HCT116 (cell line): Measurements from ENCODE around the gene RPL21. TPM values are rescaled to one million over a fixed set of nuclear protein-coding genes. Genes with fewer than 3 reads are reported as not detected.

Experiments used
- ATAC-seq: fragments of 200-7000 bp; cut with Tn5 transposase; 2 replicates; pipeline ENCODE4 v1.9.1; 2020; ENCODE audit warnings: mild to moderate bottlenecking, moderate library complexity
- BruUV-seq: library from RNA; stranded (reverse); fragments of 400-500 nt; replicated peaks from 2 replicates; lab custom pipeline; 2021; lab: Mats Ljungman, UMichigan
- CTCF ChIA-PET: fragments of 300-600 bp; sonication (Branson Sonifier 250); formaldehyde crosslinking; loops from one replicate; lab custom pipeline; 2021; ENCODE audit warnings: antibody characterized with exemption; lab: Charles Lee
- POLR2A ChIA-PET: fragments of 300-600, 350-600 bp; sonication (Branson Sonifier 250); formaldehyde crosslinking; loops from one replicate; lab custom pipeline; 2021; ENCODE audit warnings: antibody characterized with exemption; lab: Charles Lee
- RAD21 ChIA-PET, 2 experiments: fragments of 300-600 bp; sonication (Branson Sonifier 250); formaldehyde crosslinking; loops; one replicate each; lab custom pipeline; 2023; ENCODE audit warnings: low total read pairs in 2 of 2; ENCODE audit not compliant: uncharacterized antibody in 2 of 2, unreplicated experiment in 2 of 2, low non-redundant PET in 1 of 2; lab: Charles Lee
- DNase-seq: peaks from one replicate; pipeline ENCODE4 v3.0.0-alpha.2; 2010; ENCODE audit warnings: low read depth, low spot score
- H2AFZ ChIP-seq: fragments of 200-600 bp; shearing (Covaris generic), sonication (generic); 2 replicates; pipeline ENCODE4 v1.6.1; 2017; ENCODE audit warnings: low read depth, mixed run types, mixed read lengths, antibody characterized with exemption, low read length; ENCODE audit not compliant: poor library complexity, severe bottlenecking
- H3K27ac ChIP-seq: 2 replicates; pipeline ENCODE4 v1.5.1; 2012; ENCODE audit warnings: low read depth, low read length
- H3K27me3 ChIP-seq: fragments of 200-600 bp; sonication (generic); 2 replicates; pipeline ENCODE4 v1.6.1; 2016; ENCODE audit warnings: mixed run types, low read length, mixed read lengths; ENCODE audit not compliant: insufficient read depth
- H3K36me3 ChIP-seq, 2 experiments: fragments of 200-500 bp in 1 of 2; fragments of 200-600 bp in 1 of 2; sonication (Bioruptor generic) in 1 of 2; sonication (generic) in 1 of 2; 2 replicates each; pipeline versions ENCODE4 v1.5.1 to v1.6.1; 2014 to 2016; ENCODE audit warnings: low read length in 2 of 2, inconsistent platforms in 1 of 2, mixed read lengths in 1 of 2, mixed run types in 1 of 2; ENCODE audit not compliant: insufficient read depth in 2 of 2, control insufficient read depth in 1 of 2
- H3K4me1 ChIP-seq, 2 experiments: fragments of 200-600 bp in 1 of 2; sonication (generic) in 1 of 2; 2 replicates each; pipeline versions ENCODE4 v1.5.1 to v1.6.1; 2012 to 2017; ENCODE audit warnings: low read length in 2 of 2, inconsistent platforms in 1 of 2, mild to moderate bottlenecking in 1 of 2, mixed read lengths in 1 of 2, mixed run types in 1 of 2, moderate library complexity in 1 of 2; ENCODE audit not compliant: insufficient read depth in 2 of 2, control insufficient read depth in 1 of 2
- H3K4me2 ChIP-seq: fragments of 200-600 bp; sonication (generic); 2 replicates; pipeline ENCODE4 v1.6.1; 2017; ENCODE audit warnings: mixed run types, low read length, mixed read lengths
- H3K4me3 ChIP-seq, 2 experiments: fragments of 200-600 bp in 1 of 2; sonication (generic) in 1 of 2; replicated peaks in 1 of 2; 2 replicates each; pipeline ENCODE4 v1.5.1; 2011 to 2016; ENCODE audit warnings: low read length in 2 of 2, control low read depth in 1 of 2, low read depth in 1 of 2, mild to moderate bottlenecking in 1 of 2, mixed read lengths in 1 of 2, mixed run types in 1 of 2
- H3K79me2 ChIP-seq: fragments of 200-600 bp; sonication (generic); 2 replicates; pipeline ENCODE4 v1.6.1; 2017; ENCODE audit warnings: mild to moderate bottlenecking, mixed run types, low read length, moderate library complexity, mixed read lengths; ENCODE audit not compliant: insufficient read depth
- H3K9ac ChIP-seq: fragments of 200-600 bp; sonication (generic); 2 replicates; pipeline ENCODE4 v1.6.1; 2016; ENCODE audit warnings: low read length, mixed read lengths
- H3K9me2 ChIP-seq: fragments of 200-600 bp; sonication (generic), shearing (Covaris generic); 2 replicates; pipeline ENCODE4 v1.6.1; 2017; ENCODE audit warnings: mixed run types, mild to moderate bottlenecking, moderate library complexity; ENCODE audit not compliant: insufficient read depth
- H3K9me3 ChIP-seq, 2 experiments: fragments of 200-500 bp in 1 of 2; fragments of 200-600 bp in 1 of 2; sonication (Bioruptor generic) in 1 of 2; sonication (generic) in 1 of 2; 2 replicates each; pipeline ENCODE4 v1.6.1; 2014 to 2017; ENCODE audit warnings: low read length in 2 of 2, mixed read lengths in 2 of 2, inconsistent platforms in 1 of 2, low read depth in 1 of 2, mild to moderate bottlenecking in 1 of 2, mixed run types in 1 of 2, moderate library complexity in 1 of 2; ENCODE audit not compliant: control insufficient read depth in 1 of 2, insufficient read depth in 1 of 2
- H4K20me1 ChIP-seq: fragments of 200-600 bp; sonication (generic), shearing (Covaris generic); 2 replicates; pipeline ENCODE4 v1.6.1; 2017; ENCODE audit warnings: mixed run types, mild to moderate bottlenecking, moderate library complexity; ENCODE audit not compliant: insufficient read depth
- CEBPB ChIP-seq: IDR thresholded peaks from 2 replicates; pipeline ENCODE4 v1.6.1; 2012; ENCODE audit warnings: low read depth
- EZH2 ChIP-seq: fragments of 200-600 bp; sonication (generic); IDR thresholded peaks from 2 replicates; pipeline ENCODE4 v1.6.1; 2017; ENCODE audit warnings: antibody characterized with exemption, mixed run types
- JUND ChIP-seq: IDR thresholded peaks from 2 replicates; pipeline ENCODE4 v1.6.1; 2012
- POLR2A ChIP-seq: IDR thresholded peaks from 2 replicates; pipeline ENCODE4 v1.7.0; 2011; ENCODE audit warnings: borderline replicate concordance; ENCODE audit not compliant: insufficient read depth, insufficient read length; ENCODE audit errors: extremely low read depth
- POLR2AphosphoS5 ChIP-seq: IDR thresholded peaks from 2 replicates; pipeline ENCODE4 v1.6.1; 2011; ENCODE audit warnings: mild to moderate bottlenecking, low read depth, low read length, moderate library complexity
- RAD21 ChIP-seq: IDR thresholded peaks from 2 replicates; pipeline ENCODE4 v1.6.1; 2012; ENCODE audit warnings: low read depth, mild to moderate bottlenecking
- SP1 ChIP-seq: IDR thresholded peaks from 2 replicates; pipeline ENCODE4 v1.6.1; 2012; ENCODE audit warnings: low read depth
- SRF ChIP-seq: IDR thresholded peaks from 2 replicates; pipeline ENCODE4 v1.6.1; 2012; ENCODE audit warnings: low read depth
- YY1 ChIP-seq: IDR thresholded peaks from 2 replicates; pipeline ENCODE4 v1.6.1; 2011; ENCODE audit warnings: low read length, low read depth, moderate library complexity, mild to moderate bottlenecking; ENCODE audit not compliant: insufficient replicate concordance; ENCODE audit errors: extremely low read depth
- ZBTB33 ChIP-seq: IDR thresholded peaks from 2 replicates; pipeline ENCODE4 v1.6.1; 2011; ENCODE audit warnings: mild to moderate bottlenecking, low read length, moderate library complexity; ENCODE audit not compliant: insufficient replicate concordance; ENCODE audit errors: extremely low read depth
- ZFX ChIP-seq: fragments of 450-650 bp; IDR thresholded peaks from 2 replicates; pipeline ENCODE4 v1.6.1; 2017
- intact Hi-C: fragments of 100-400 bp; cut with micrococcal nuclease; formaldehyde crosslinking; loops from 2 replicates; pipeline ENCODE4 v1.10.0; 2022
- total RNA-seq: library from RNA; stranded (reverse); gene quantifications from one replicate; pipeline ENCODE4 v1.2.1, GENCODE V29; 2021; ENCODE audit not compliant: unreplicated experiment

The RPL21 gene
- total RNA-seq, 1 experiment from 2014 or later: 915 TPM

- intact Hi-C loops: no loop called here
- DNase-seq (no peak), ATAC-seq (no peak)
- no peaks in the 10 kb centered on the region for H3K36me3 ChIP-seq
- ChIA-PET RAD21 (no interaction called here), CTCF (interaction anchor here (0.8 kb wide), 1 partner anchor 218 kb away, joined by 4 read pairs; no protein-coding TSS in a partner anchor), POLR2A (no interaction called here)
- H3K9me3 ChIP-seq: no peaks in the 10 kb centered on the region
- no peaks in the 10 kb centered on the region for H3K9me2 ChIP-seq
- H3K4me2 ChIP-seq: no peak overlapping the region
- H3K4me3 ChIP-seq: no peak overlapping the region
- no peak overlapping the region for H3K27ac ChIP-seq
- H3K4me1 ChIP-seq: peaks cover 0 to 25% of the 10 kb centered on the region in 2 experiments; a peak in 2 of 4 replicates
- BruUV-seq: no TSS peak
- no peak overlapping the region for H2AFZ ChIP-seq
- H3K27me3 ChIP-seq: no peaks in the 10 kb centered on the region
- TF ChIP-seq JUND: no peak
- no peak for TF ChIP-seq EZH2
- no peak for TF ChIP-seq ZFX
- no peak for TF ChIP-seq YY1
- no peak for TF ChIP-seq POLR2AphosphoS5
- TF ChIP-seq SRF: no peak
- no peak for TF ChIP-seq CEBPB
- TF ChIP-seq RAD21: no peak
- no peak for TF ChIP-seq POLR2A
- no peak for TF ChIP-seq SP1
- no peak for TF ChIP-seq ZBTB33
- no peaks in the 10 kb centered on the region for H3K79me2 ChIP-seq
- H3K9ac ChIP-seq: no peak overlapping the region
- no peaks in the 10 kb centered on the region for H4K20me1 ChIP-seq
These were observed 48.2 kb upstream of the RPL21 start for GRCh38 chr13:27203186-27203585.
